ENCODE data around the gene LGI1. TPM values are rescaled to one million over a fixed set of nuclear protein-coding genes. Genes with fewer than 3 reads are reported as not detected.
"Not testable (repeated sequence)": the region's sequence is repeated elsewhere in the genome, so short reads cannot be mapped to it uniquely, and the experiment has no call there.

Gene LGI1
- total RNA-seq, 2 donors from 2014 or later, result 0.40 to 1.6 TPM

DNA sequence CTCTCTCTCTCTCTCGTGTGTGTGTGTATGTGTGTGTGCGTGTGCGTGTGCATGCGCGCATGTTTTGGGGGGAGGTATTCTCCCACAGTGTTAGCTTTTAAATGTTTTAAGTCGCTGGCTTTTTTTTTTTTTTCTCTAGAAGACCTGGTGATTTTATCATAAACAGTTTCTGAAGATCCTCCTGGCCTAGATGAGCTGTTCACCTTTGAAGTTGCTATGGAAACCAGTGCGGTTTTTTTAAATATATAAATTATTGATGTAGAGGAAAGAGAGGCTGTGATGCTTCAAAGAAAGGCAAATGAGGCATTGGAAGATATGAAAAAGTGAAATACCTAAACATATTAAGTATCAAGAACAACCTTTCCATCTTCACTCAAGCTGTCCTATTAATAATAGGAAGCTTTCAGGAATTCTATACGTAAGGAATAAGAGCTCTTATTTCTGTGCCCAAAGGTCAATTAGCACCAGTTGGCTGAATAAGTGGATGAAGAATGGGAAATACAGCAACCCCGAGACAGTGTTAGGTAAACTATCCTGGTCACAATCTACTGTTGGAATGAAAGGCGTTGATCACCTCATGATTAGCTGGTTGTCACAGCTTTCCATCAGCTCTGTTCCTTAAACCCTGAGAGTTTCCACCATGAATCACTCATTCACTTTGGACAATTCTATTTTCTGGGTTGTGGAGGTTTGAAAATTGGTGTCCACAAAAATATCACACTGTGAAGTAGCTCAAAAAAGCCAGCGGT is 69.5 kb downstream of the LGI1 start:
- ATAC-seq, result no peak
- no peak for DNase-seq
- intact Hi-C loops (cut with DNase I, micrococcal nuclease), result no loop called here

DNA sequence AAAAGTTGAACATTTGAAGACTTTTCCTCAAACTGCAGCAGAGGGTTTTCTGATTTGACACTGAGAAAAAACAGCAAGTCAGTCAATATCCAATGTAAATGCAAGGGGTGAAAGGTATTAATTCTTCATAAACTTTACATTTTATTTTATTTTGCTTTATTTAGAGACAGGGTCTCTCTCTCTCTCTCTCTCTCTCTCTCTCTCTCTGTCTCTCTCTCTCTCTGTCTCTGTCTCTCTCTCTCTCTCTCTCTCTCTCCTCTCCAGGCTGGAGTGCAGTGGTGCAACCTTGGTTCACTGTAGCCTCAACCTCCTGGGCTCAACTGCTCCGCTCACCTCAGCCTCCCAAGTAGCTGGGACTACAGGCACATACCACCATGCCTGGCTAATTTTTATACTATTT is 73.3 kb downstream of the LGI1 start:
- intact Hi-C loops (cut with DNase I, micrococcal nuclease); DNase-seq; ATAC-seq: not testable (repeated sequence)

DNA sequence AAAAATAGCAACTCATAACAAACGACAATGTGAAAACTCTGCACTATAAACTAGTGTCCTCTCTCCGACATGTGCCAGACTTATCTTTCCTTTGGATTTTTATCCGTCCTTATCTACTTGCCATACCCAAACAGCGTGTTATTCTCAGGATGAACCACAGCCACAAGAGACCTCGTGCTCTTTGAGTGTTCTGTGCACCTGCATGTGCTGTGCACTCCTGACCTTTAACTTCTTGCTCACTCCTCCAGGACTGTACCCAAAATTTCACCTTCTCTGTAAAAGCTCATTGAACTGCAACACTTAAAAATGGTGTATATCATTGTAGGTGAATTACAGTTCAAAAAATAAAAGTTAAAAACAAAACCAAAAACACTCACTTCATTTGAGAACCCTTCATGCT is 78.0 kb downstream of the LGI1 start:
- DNase-seq (no peak), ATAC-seq (no peak)
- intact Hi-C loops (cut with DNase I, micrococcal nuclease), result loop anchor here in 1 of 2 donors (5.0 kb wide), 1 partner anchor 107 kb away; no protein-coding TSS in a partner anchor

GRCh38 chr10:93837822-93838221 is 80.1 kb downstream of the LGI1 start:
- ATAC-seq (peak; percentile 84), DNase-seq (no peak)
- intact Hi-C loops (cut with DNase I, micrococcal nuclease), result loop anchor here in 1 of 2 donors (5.0 kb wide), 1 partner anchor 104 kb away; no protein-coding TSS in a partner anchor

DNA sequence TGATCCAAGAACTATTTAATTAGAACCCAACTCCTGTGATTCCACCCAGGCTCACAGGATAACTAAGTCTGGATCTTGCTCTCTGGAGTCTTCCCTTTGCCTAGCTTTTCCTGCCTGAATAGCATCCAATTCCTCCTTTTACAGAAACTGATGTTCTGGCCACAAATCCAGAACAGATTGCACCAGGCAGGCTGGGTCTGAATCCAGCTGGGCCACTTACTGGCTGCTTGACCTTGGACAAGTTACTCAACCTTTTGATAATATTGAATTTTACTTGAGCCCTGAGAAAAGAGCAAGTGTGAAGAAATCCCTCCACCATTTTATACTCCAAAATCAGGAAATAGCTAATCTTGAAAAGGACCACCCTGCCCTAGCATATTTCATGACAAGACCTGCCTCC is 80.5 kb downstream of the LGI1 start:
- ATAC-seq (no peak), DNase-seq (no peak)
- intact Hi-C loops (cut with DNase I, micrococcal nuclease), result loop anchor here in 1 of 2 donors (5.0 kb wide), 1 partner anchor 104 kb away; no protein-coding TSS in a partner anchor

- intact Hi-C loops (cut with DNase I, micrococcal nuclease), result no loop called here
- ATAC-seq, result no peak
- DNase-seq, result no peak
Measured at GRCh38 chr10:93841961-93842360, 84.2 kb downstream of the LGI1 start.

- ATAC-seq, result no peak
- no peak for DNase-seq
- intact Hi-C loops (cut with DNase I, micrococcal nuclease), result no loop called here
Measured at GRCh38 chr10:93844979-93845626, 87.4 kb downstream of the LGI1 start.

Other genes with a start within 250 kb of the LGI1 start
- gene FFAR4, start 191.3 kb upstream of the LGI1 start, total RNA-seq, result 10 to 100 TPM; 36.9 to 44.4 TPM
- gene RBP4, start 156.7 kb upstream of the LGI1 start, total RNA-seq, result 10 to 100 TPM in 1 of 2 donors, 1 to 10 TPM in 1; 8.3 to 10.1 TPM
- not detected for gene PDE6C, start 145.4 kb upstream of the LGI1 start, total RNA-seq
- 10 to 100 TPM in 1 of 2 donors, 1 to 10 TPM in 1; 8.3 to 14.6 TPM for gene FRA10AC1, start 55.3 kb upstream of the LGI1 start, total RNA-seq
- 10 to 100 TPM; 18.8 TPM for gene SLC35G1, start 136.0 kb downstream of the LGI1 start, total RNA-seq
- gene PLCE1, start 236.0 kb downstream of the LGI1 start, total RNA-seq, result 10 to 100 TPM; 45.2 to 57.6 TPM

Measured in left colon (tissue), 2 donors.